PFSK-1 (cell line): ENCODE measurements around the gene NT5C1A.

Experiments
- FOXP2 ChIP-seq: optimal IDR thresholded peaks from 2 replicates; pipeline ENCODE3; 2011; ENCODE audit warnings: borderline replicate concordance, control low read depth, inconsistent platforms; ENCODE audit not compliant: insufficient read depth; ENCODE audit errors: extremely low read length, extremely low read depth
- POLR2AphosphoS5 ChIP-seq: IDR thresholded peaks from 2 replicates; pipeline ENCODE4 v1.6.1; 2012; ENCODE audit warnings: low read depth, mild to moderate bottlenecking, control low read depth, low read length, moderate library complexity
- REST ChIP-seq, 2 experiments: IDR thresholded peaks; 2 replicates each; pipeline versions ENCODE4 v1.6.1 to v1.8.0; 2011 to 2012; ENCODE audit warnings: low read depth in 2 of 2, low read length in 2 of 2, control low read depth in 1 of 2, inconsistent platforms in 1 of 2, mild to moderate bottlenecking in 1 of 2, moderate library complexity in 1 of 2; ENCODE audit not compliant: insufficient read depth in 1 of 2
- SIN3A ChIP-seq: IDR thresholded peaks from 2 replicates; pipeline ENCODE4 v1.6.1; 2012; ENCODE audit warnings: mild to moderate bottlenecking, low read length, moderate library complexity, borderline replicate concordance; ENCODE audit not compliant: insufficient read depth
- TAF1 ChIP-seq: IDR thresholded peaks from 2 replicates; pipeline ENCODE4 v1.6.1; 2012; ENCODE audit warnings: low read length, control low read depth, borderline replicate concordance; ENCODE audit not compliant: insufficient read depth

The NT5C1A gene

DNA sequence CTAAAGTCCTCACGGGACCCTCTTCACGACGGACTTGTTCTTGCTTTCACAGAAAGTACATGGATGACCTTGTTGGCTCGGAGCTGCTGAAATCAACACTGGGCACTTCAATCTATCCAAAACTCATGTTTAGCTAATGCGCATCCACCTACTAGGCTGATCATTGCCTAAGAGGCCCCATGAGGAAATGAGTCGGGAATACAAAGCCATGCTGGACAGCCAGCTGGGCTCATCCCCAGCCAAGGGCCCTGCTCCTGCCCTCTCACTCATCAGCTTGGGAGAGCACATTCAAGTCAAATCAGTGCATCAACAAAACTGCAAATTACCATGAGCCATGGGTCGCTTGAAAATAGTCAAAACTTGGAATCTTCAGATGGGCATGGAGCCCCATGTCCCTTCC lies 17.6 kb downstream of the NT5C1A start:
- TF ChIP-seq REST (IDR thresholded peaks at IDR 0.05; ENCODE audit: insufficient read depth in 1 of 2, low read depth in 2 of 2, low read length in 2 of 2) (no peak), TAF1 (no peak), SIN3A (no peak), FOXP2 (no peak), POLR2AphosphoS5 (no peak)

GRCh38 chr1:39653546-39654031 lies 18.3 kb downstream of the NT5C1A start:
- TF ChIP-seq FOXP2 (no peak), POLR2AphosphoS5 (no peak), REST (IDR thresholded peaks at IDR 0.05; ENCODE audit: insufficient read depth in 1 of 2, low read depth in 2 of 2, low read length in 2 of 2) (no peak), TAF1 (no peak), SIN3A (no peak)

DNA sequence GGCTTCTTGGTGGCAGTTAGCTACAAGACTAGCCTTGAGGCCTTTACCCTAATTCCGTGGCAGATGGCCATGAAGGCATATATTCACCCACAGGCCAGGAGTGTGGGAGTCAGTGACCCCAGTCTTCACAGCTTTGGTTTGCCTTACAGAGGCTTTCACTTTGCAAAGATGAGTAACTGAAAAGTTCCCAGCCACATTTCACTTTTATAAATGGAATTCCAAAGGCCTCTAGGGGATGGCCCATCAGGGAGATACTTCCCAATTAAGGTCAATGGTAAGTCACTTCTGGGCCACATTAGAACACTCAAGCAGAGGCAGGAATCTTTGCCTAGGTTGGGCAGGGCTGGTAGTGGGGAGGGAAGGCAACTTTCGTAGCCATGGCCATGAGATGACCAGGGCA lies 19.4 kb downstream of the NT5C1A start:
- TF ChIP-seq REST (IDR thresholded peaks at IDR 0.05; ENCODE audit: insufficient read depth in 1 of 2, low read depth in 2 of 2, low read length in 2 of 2) (no peak), SIN3A (no peak), TAF1 (no peak), FOXP2 (no peak), POLR2AphosphoS5 (no peak)

DNA sequence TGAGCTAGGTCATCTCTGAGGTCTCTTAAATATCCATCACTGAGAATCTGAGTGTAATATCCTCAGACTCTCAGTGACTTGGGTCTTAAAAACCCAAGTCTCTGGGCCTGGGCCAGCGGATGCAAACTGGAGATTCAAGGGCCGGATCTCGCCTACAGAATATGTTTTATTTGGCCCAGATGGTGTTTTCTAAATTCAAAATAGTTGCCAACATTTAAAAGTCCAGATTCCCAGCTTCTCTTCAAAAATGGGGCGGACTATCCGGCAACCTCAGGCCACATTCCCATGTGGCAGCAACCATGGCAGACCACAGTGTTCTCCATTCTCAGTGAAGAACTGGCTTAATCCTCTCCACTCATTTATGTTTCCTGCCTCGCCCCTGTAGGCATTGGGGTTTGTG lies 19.8 kb downstream of the NT5C1A start:
- TF ChIP-seq POLR2AphosphoS5, result no peak
- no peak for TF ChIP-seq SIN3A
- TF ChIP-seq FOXP2, result no peak
- no peak for TF ChIP-seq TAF1
- TF ChIP-seq REST (IDR thresholded peaks at IDR 0.05; ENCODE audit: insufficient read depth in 1 of 2, low read depth in 2 of 2, low read length in 2 of 2), result no peak

GRCh38 chr1:39650431-39650830 lies 21.5 kb downstream of the NT5C1A start:
- TF ChIP-seq SIN3A, result no peak
- no peak for TF ChIP-seq REST (IDR thresholded peaks at IDR 0.05; ENCODE audit: insufficient read depth in 1 of 2, low read depth in 2 of 2, low read length in 2 of 2)
- TF ChIP-seq POLR2AphosphoS5, result no peak
- TF ChIP-seq FOXP2, result no peak
- no peak for TF ChIP-seq TAF1
